ENCODE measurements around the gene NTHL1. TPM values are rescaled to one million over a fixed set of nuclear protein-coding genes. Genes with fewer than 3 reads are reported as not detected.
"Not testable (repeated sequence)": the region's sequence is repeated elsewhere in the genome, so short reads cannot be mapped to it uniquely, and the experiment has no call there.

Gene NTHL1
- total and polyA plus RNA-seq, 2 experiments from 2014 or later: 51.3 to 61.3 TPM

- Histone ChIP-seq H3K4me1 (ENCODE audit: low read depth) (peaks cover 12% of the 10 kb centered on the region), H3K36me3 (no peaks in the 10 kb centered on the region), H3K27ac (no peak overlapping the region), H3K27me3 (peaks cover 35% of the 10 kb centered on the region), H3K9me3 (ENCODE audit: low read depth) (no peaks in the 10 kb centered on the region), H3K4me3 (no peak overlapping the region)
- no peak for TF ChIP-seq CTCF (IDR thresholded peaks at IDR 0.05; ENCODE audit: low read depth, low read length)
- DNase-seq (ENCODE audit: low read depth in 1 of 2, low spot score in 1 of 2): no peak
These were observed 31.8 kb downstream of the NTHL1 start for GRCh38 chr16:2015947-2016208.

GRCh38 chr16:2015117-2015946 lies 32.3 kb downstream of the NTHL1 start:
- H3K9me3 ChIP-seq (ENCODE audit: low read depth): no peaks in the 10 kb centered on the region
- H3K27ac ChIP-seq: no peak overlapping the region
- no peak for TF ChIP-seq CTCF (IDR thresholded peaks at IDR 0.05; ENCODE audit: low read depth, low read length)
- H3K36me3 ChIP-seq: no peaks in the 10 kb centered on the region
- peaks cover 11% of the 10 kb centered on the region for H3K4me1 ChIP-seq (ENCODE audit: low read depth)
- peak in 1 of 2 donors; percentile 11 for DNase-seq (ENCODE audit: low read depth in 1 of 2, low spot score in 1 of 2)
- H3K4me3 ChIP-seq: no peak overlapping the region
- peaks cover 30% of the 10 kb centered on the region for H3K27me3 ChIP-seq

- peaks cover 12% of the 10 kb centered on the region for H3K27me3 ChIP-seq
- H3K27ac ChIP-seq: no peak overlapping the region
- H3K4me1 ChIP-seq (ENCODE audit: low read depth): peaks cover 13% of the 10 kb centered on the region
- no peaks in the 10 kb centered on the region for H3K36me3 ChIP-seq
- no peak for TF ChIP-seq CTCF (IDR thresholded peaks at IDR 0.05; ENCODE audit: low read depth, low read length)
- H3K4me3 ChIP-seq: no peak overlapping the region
- no peaks in the 10 kb centered on the region for H3K9me3 ChIP-seq (ENCODE audit: low read depth)
- DNase-seq (ENCODE audit: low read depth in 1 of 2, low spot score in 1 of 2): no peak
These were observed 34.1 kb downstream of the NTHL1 start for GRCh38 chr16:2013527-2013926.

GRCh38 chr16:2011726-2012125 lies 35.9 kb downstream of the NTHL1 start:
- DNase-seq (ENCODE audit: low read depth in 1 of 2, low spot score in 1 of 2); H3K27me3 ChIP-seq; H3K36me3 ChIP-seq; H3K27ac ChIP-seq; H3K4me3 ChIP-seq; H3K9me3 ChIP-seq (ENCODE audit: low read depth): not testable (repeated sequence)
- H3K4me1 ChIP-seq (ENCODE audit: low read depth): peaks cover 18% of the 10 kb centered on the region

- peaks cover 14% of the 10 kb centered on the region for H3K4me1 ChIP-seq (ENCODE audit: low read depth)
- peak within 1 kb of the TSS; percentile 92 for H3K4me3 ChIP-seq
- H3K9me3 ChIP-seq (ENCODE audit: low read depth): no peaks in the 10 kb centered on the region
- peak; percentile 90 to 94 for DNase-seq (ENCODE audit: low read depth in 1 of 2, low spot score in 1 of 2)
- no peaks in the 10 kb centered on the region for H3K27me3 ChIP-seq
- no peak for TF ChIP-seq CTCF (IDR thresholded peaks at IDR 0.05; ENCODE audit: low read depth, low read length)
- H3K36me3 ChIP-seq: no peaks in the 10 kb centered on the region
- peak within 1 kb of the TSS; percentile 92 for H3K27ac ChIP-seq
These were observed 37.7 kb downstream of the NTHL1 start, which contains the start of gene ZNF598 for GRCh38 chr16:2009791-2010510. Gene ZNF598, minus strand, starts transcription at chr16:2009821.

- DNase-seq (ENCODE audit: low read depth in 1 of 2, low spot score in 1 of 2): no peak
These were observed 38.4 kb downstream of the NTHL1 start for GRCh38 chr16:2009164-2009711.

More at GRCh38 chr16:2009164-2009711, 38.4 kb downstream of the NTHL1 start:
- Histone ChIP-seq H3K4me1 (ENCODE audit: low read depth) (peaks cover 20% of the 10 kb centered on the region), H3K4me3 (peak overlapping the region; percentile 92), H3K27me3 (no peaks in the 10 kb centered on the region), H3K9me3 (ENCODE audit: low read depth) (no peaks in the 10 kb centered on the region), H3K36me3 (no peaks in the 10 kb centered on the region), H3K27ac (peak overlapping the region; percentile 85)
- TF ChIP-seq CTCF (IDR thresholded peaks at IDR 0.05; ENCODE audit: low read depth, low read length): no peak

Measured in cardiac muscle cell (in vitro differentiated cells and primary cell).